Right atrium auricular region (tissue), 2 donors: ENCODE data around the gene CCDC70. TPM values are rescaled to one million over a fixed set of nuclear protein-coding genes. Genes with fewer than 3 reads are reported as not detected.

Source experiments
- DNase-seq: peaks from one replicate; pipeline ENCODE4 v3.0.0-alpha.2; 2019; ENCODE audit warnings: low spot score
- H3K27ac ChIP-seq, 2 donors: fragments of 200-600 bp; sonication (generic); 1 replicate in 1 of 2; 2 replicates in 1 of 2; pipeline ENCODE4 v1.5.1; 2016 to 2019
- H3K27me3 ChIP-seq, 2 donors: fragments of 200-600 bp; sonication (generic); one replicate each; pipeline versions ENCODE4 v1.5.1 to v1.6.0; 2017 to 2019
- H3K36me3 ChIP-seq: fragments of 200-600 bp; sonication (generic); one replicate; pipeline ENCODE4 v1.5.1; 2016
- H3K4me1 ChIP-seq, 2 donors: fragments of 200-600 bp; sonication (generic); one replicate each; pipeline versions ENCODE4 v1.5.1 to v1.6.0; 2017 to 2019
- H3K4me3 ChIP-seq, 2 donors: fragments of 200-600 bp; sonication (generic); 1 replicate in 1 of 2; 2 replicates in 1 of 2; pipeline ENCODE4 v1.5.1; 2017 to 2019; ENCODE audit warnings: mild to moderate bottlenecking in 1 of 2, moderate library complexity in 1 of 2
- H3K9me3 ChIP-seq, 2 donors: fragments of 200-600 bp; sonication (generic); one replicate each; pipeline ENCODE4 v1.5.1; 2019
- CTCF ChIP-seq, 2 donors: fragments of 200-600 bp; sonication (generic); IDR thresholded peaks; one replicate each; pipeline ENCODE4 v1.5.1; 2019; ENCODE audit warnings: antibody characterized with exemption in 2 of 2
- total RNA-seq, 2 donors: library from RNA; depleted of rRNA; stranded (reverse); fragments of >200 nt; gene quantifications; one replicate each; pipeline ENCODE4 v1.1.0, GENCODE V29; 2016

The CCDC70 gene
- total RNA-seq, 2 donors from 2014 or later, result not detected

DNA sequence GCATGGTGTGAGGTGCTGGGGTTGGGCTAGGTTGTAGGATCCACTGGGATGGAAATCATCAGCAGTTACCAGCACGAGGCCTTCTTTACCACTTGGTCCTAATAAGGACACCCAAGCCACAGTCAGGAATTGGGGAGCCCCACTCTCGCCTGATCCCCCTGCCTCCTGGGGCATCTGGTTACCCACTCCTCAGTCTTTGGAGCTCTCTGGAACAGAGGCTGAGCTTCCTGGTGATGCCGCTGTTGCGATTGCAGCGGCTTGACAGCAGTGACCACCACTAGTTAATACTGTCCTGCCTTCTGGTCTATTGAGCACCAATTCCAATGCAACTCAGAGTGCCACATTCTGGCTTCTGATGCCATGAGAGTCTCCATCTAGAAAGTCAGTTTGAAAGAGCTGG is 30.2 kb upstream of the CCDC70 start:
- Histone ChIP-seq H3K27me3 (no peaks in the 10 kb centered on the region), H3K36me3 (no peaks in the 10 kb centered on the region), H3K27ac (no peak overlapping the region), H3K4me3 (no peak overlapping the region), H3K4me1 (peaks cover 0 to 18% of the 10 kb centered on the region in 2 donors), H3K9me3 (no peaks in the 10 kb centered on the region)
- TF ChIP-seq CTCF (IDR thresholded peaks at IDR 0.05), result no peak
- no peak for DNase-seq

DNA sequence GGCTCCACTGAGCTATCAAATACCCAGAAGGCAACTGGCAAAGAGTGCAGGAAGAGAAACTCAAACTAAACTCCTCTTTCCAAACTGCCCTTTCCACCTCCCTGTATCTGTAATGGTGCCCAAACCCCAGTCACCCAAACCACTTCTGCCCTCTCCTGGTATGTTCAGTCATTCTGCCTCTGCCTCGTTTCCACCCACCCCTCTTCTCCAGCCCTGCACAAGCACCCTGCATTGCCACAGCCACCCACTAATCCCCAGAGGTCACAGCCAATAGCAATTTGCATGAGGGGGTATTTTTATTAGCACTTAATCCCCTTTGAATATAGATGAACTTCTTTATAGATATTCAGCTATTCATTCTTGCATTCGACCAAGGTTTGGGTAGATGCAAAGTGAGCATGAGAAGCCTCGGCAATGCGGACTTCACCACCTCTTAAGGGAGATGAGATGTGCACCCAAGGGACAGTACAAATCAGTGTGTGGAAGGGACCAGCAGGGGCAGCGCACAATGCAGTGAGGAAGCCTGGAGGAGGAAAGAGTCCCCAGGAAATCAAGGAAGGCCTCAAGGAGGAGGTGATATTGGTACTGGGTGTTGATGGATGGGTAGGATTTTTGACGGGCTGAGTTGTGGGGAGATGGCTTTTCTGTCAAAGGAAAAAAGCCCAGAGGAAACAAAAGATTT is 29.2 kb upstream of the CCDC70 start:
- peaks cover 0 to 7% of the 10 kb centered on the region in 2 donors for H3K4me1 ChIP-seq
- no peak overlapping the region for H3K27ac ChIP-seq
- TF ChIP-seq CTCF (IDR thresholded peaks at IDR 0.05), result peak; percentile 21 to 71
- H3K27me3 ChIP-seq, result no peaks in the 10 kb centered on the region
- no peak overlapping the region for H3K4me3 ChIP-seq
- DNase-seq, result peak; percentile 59
- no peaks in the 10 kb centered on the region for H3K9me3 ChIP-seq
- no peaks in the 10 kb centered on the region for H3K36me3 ChIP-seq

- DNase-seq, result peak; percentile 50
Observed at GRCh38 chr13:51833980-51834379, 27.8 kb upstream of the CCDC70 start.

DNA sequence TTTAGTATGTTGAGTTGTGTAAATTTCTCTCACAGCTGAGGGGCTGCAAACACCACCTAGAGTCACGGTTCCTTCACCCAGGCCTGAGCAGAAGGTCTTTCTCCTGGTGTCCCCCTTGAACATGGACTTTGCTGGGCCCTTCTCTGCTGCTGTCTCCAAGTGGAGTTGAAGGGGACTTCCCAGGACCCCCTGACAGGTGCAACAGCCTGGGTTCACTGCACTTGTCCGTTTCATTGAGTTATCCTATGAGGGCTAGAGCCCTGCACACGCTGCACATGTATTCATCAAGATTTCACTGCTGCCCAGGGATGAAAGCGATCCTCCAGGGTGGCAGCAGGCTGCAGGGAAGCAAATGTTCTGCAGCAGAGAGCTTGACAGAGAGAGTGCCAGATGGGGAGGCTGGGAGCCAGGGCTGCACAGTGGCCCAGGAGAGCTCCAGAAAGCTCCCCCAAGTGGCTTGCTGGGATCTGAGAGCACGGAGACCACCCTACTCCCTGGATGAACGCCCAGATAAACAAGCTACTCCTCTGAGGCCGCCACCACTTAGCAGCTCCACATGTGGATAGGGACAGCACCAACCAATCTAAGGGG is 27.1 kb upstream of the CCDC70 start:
- H3K4me1 ChIP-seq, result peaks cover 0 to 4% of the 10 kb centered on the region in 2 donors
- no peak for DNase-seq
- H3K27ac ChIP-seq, result no peak overlapping the region
- H3K27me3 ChIP-seq, result no peaks in the 10 kb centered on the region
- no peaks in the 10 kb centered on the region for H3K9me3 ChIP-seq
- no peak for TF ChIP-seq CTCF (IDR thresholded peaks at IDR 0.05)
- H3K36me3 ChIP-seq, result no peaks in the 10 kb centered on the region
- H3K4me3 ChIP-seq, result no peak overlapping the region

More at GRCh38 chr13:51833980-51834379, 27.8 kb upstream of the CCDC70 start:
- Histone ChIP-seq H3K36me3 (no peaks in the 10 kb centered on the region), H3K27ac (no peak overlapping the region), H3K4me3 (no peak overlapping the region), H3K4me1 (no peaks in the 10 kb centered on the region), H3K27me3 (no peaks in the 10 kb centered on the region), H3K9me3 (no peaks in the 10 kb centered on the region)
- no peak for TF ChIP-seq CTCF (IDR thresholded peaks at IDR 0.05)

- Histone ChIP-seq H3K36me3 (no peaks in the 10 kb centered on the region), H3K9me3 (no peaks in the 10 kb centered on the region), H3K4me1 (peaks cover 0 to 5% of the 10 kb centered on the region in 2 donors), H3K4me3 (no peak overlapping the region), H3K27me3 (no peaks in the 10 kb centered on the region), H3K27ac (no peak overlapping the region)
- no peak for DNase-seq
- TF ChIP-seq CTCF (IDR thresholded peaks at IDR 0.05), result no peak
Observed at GRCh38 chr13:51837016-51837415, 24.8 kb upstream of the CCDC70 start.
